Measurements from ENCODE around the gene RUFY1.

RUFY1 gene

DNA sequence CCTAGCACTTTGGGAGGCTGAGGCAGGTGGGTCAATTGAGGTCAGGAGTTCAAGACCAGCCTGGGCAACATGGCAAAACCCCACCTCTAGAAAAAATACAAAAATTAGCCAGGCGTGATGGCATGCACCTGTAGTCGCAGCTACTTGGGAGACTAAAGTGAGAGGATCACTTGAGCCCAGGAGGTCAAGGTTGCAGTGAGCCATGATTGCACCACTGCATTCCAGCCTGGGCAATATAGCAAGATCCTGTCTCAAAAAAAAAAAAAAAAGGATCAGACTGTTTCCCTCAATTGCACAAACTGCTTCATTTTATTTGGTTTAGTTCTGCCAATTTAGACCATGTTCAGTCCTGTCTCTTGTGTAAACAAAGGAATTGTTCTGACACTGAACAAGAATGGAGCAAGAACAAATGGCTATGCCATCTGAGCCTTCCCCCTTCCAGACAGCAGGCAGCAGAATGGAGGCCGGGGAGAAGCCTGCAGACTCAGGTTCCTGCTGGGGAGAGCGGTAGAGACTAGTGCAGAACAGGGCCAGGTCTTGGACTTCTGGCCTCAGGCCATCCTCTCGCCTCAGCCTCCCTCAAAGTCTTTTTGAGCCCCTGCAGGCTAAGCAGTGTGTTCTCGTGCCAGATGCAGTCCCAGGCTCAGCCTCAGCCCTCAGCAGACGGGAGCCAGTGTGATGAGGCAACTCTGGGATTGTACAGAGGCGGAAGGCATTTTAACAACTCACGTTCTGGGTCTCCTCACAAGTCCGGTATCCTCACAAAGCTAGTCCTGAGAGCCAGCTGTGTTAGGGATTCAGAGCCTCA lies 54.9 kb downstream of the RUFY1 start:
- no peak for DNase-seq

- DNase-seq: no peak
Measured at GRCh38 chr5:179606071-179606909, 55.9 kb downstream of the RUFY1 start.

DNA sequence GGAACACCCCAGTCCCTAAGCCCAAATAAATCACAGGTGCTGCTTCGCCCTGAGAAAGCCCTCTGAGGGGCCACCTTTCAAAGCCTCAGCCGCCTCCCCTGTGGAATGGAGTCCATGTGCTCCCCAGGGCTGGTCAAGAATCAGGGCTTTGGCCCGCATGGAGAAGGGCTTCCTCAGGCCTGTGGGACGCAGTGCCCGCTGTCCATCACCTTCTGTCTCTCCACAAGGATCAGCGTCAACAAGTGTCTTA lies 56.5 kb downstream of the RUFY1 start:
- no peak for DNase-seq

- no peak for DNase-seq
Measured at GRCh38 chr5:179607160-179607931, 57.0 kb downstream of the RUFY1 start.

DNA sequence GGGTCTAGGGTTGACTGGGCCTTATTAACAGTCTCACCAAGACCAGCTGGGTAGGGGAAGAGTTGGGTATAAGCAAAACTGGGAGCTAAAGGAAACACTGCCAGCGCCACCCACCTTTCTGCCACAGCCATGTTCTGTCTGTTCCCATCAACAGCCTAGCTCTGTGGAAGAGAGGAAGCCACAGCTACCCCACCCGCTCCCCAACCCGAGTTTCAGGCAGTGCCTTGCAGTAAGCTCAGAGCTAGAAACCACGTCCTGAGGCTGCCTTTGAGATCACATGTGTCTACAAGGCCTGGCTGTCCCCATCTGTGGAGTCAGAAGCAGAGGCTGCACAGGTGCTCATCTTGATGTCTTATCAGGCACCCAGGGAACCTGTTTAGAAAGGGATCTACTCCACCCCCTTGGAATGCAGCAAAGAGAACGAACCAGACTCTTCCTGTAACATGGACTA lies 57.8 kb downstream of the RUFY1 start:
- DNase-seq: peak; percentile 44

- no peak for DNase-seq
Measured at GRCh38 chr5:179609834-179610108, 59.4 kb downstream of the RUFY1 start.

DNA sequence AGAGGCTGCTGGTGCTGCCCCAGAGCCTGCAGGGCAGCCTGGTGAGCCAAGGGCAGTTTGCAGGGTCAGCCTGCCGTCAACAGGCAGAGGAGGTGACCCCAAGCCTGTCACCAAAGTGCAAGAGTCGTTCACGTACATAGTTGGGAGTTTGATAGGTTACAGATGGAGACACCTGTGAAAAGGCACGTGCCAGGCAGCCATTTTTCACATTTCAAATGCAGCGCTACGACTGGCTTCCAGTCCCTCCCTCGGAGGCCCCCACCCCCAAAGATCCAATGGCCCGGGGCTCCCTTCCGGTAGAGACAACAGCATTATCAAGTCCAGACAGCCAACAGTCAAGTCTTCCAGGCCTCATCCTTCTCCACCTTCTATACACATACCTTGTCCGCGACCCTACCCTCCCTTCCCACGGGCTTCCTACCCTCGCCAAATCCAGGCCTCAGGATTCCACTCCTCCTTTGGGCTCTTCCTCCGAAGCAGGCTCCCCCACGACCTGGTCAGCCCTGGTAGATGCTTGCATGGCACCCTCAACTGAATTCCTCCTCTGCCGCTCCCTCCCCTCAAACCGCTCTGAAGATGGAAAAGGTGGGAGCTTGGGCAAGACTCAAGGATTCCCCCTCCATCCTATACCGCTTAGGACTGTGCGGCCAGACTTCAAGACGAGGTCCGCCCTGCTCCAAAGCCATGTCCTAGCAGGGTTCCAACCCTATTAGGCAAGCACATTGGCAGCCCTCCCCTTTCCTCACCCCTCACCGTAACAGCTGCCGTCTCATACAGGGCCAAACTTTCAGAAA lies 60.0 kb downstream of the RUFY1 start:
- DNase-seq: no peak

- DNase-seq: no peak
Measured at GRCh38 chr5:179610903-179611265, 60.5 kb downstream of the RUFY1 start.

DNA sequence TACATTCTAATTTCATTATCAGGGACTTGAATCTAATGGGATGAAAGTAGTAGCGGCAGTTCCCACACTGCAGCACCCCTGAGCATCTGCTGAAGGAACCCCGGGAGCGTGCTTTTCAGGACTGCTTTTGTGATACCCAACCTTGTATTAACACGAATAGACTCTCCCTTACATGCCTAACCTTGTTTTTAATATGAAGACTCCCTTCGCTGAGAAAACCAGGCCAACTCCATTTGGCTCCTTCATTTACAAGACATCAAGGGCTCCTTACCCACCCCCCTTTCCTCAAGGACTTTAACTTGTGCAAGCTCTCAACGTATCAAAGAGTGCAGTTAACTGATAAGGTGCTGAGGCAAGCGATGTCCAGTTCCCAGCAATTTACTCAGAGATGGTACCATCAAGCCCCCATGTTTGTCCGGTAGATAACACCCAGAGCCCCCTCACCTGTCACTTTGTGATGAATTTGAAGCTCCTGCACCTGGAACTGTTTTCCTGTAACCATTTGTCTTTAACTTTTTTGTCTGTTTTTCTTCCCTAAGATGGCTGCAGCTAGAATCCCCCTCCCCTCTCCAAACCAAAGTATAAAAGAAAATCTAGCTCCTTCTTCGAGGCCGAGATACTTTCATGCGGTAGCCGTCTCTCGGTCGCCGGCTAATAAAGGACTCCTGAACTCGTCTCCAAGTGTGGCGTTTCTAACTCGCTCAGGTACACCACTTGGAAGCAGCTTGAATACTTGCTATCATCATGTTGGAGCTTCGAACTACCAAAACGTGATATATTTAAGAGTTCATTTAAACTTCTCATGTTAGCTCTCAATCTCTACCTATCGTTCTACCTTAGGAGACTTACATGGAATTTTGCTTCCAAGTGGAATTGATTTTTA lies 62.5 kb downstream of the RUFY1 start:
- DNase-seq: no peak

DNA sequence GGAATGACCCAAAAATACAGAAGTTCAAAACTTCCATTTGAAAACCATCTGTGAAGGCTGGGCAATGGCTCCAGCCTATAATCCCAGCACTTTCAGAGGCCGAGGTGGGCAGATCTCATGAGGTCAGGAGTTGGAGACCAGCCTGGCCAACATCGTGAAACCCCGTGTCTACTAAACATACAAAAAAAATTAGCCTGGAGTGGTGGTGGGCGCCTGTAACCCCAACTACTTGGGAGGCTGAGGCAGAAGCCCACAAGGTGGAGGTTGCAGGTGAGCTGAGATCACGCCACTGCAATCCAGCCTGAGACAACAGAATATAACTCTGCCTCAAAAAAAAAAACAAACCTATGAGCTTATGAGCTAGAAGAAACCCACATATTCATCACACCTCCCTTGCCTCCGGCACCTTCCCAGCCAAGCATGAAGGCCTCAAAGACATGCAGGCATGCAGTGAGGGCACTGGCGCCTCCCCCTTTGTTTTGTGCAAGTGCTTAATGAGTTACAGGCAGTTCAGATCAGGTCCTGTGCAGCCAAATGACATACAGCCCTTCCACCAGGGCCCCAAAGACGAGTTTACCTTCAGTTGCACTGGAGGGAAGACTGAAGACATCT lies 63.2 kb downstream of the RUFY1 start:
- DNase-seq: no peak

GRCh38 chr5:179614745-179615144 lies 64.4 kb downstream of the RUFY1 start:
- no peak for DNase-seq

- DNase-seq: no peak
Measured at GRCh38 chr5:179615203-179615602, 64.8 kb downstream of the RUFY1 start.

GRCh38 chr5:179616002-179616594 lies 65.7 kb downstream of the RUFY1 start:
- DNase-seq: no peak

DNA sequence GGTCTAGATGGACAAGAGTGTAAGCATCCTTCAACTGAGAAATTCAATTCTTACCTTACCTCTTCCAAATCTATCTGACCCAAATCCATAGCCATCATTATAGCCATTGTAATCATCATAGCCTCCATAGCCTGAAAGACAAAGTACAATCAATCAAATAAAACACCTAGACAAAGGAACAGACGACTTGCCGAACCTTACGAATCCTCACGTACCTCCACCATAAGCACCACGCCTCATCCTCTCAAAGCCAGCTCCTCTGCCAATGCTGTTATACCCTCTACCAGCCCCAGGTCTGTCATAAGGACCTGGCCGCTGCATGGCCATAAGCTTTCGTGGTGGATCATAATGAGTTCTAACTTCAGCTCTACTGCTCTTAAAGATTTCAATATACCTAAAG lies 67.6 kb downstream of the RUFY1 start:
- no peak for DNase-seq

DNA sequence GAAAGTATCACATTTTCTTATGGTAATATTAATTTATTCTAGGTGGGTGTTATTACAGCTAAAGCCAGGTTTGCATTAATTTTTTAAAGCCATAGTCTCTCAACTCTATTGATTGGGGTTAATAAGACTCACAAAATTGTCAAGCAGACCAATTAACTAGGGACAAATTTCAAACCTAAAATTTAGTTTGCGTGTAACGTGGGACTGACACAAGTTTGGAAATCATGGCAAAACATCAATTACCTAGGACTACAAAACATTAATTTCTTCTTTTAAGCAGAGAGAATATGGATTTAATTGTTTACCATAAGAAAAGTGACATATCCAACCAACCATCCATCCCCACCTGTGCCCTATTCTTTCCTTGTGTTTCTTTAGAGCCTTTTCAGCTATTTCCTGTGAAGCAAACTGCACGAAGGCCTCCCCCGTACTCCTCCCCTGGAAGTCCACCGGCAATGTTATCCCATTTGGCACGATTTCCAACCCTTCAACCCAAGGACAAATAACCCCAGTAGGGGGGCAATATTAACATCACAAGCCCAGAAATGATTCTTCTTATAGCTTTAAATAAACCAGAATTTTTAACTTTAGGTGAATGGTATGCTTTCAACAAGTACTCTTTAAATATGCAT lies 68.7 kb downstream of the RUFY1 start:
- no peak for DNase-seq

DNA sequence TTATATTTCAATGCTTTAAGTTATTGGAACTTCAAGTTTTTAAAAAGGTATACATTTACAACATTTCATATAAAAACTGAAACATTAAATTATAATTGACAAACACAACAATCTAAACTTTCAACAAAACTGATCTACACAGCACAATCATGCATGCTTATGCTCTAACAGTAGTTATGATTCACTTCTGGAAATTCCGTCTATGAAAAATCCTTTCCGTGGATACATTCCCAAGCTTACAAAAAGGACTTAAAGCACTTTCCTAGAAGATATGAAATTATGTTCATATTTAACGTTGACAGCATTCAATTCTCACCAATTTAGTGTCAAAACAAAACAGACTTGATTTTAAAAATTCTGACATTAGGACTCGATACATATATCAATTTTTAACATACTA lies 69.4 kb downstream of the RUFY1 start:
- DNase-seq: no peak

GRCh38 chr5:179620293-179620692 lies 69.9 kb downstream of the RUFY1 start:
- DNase-seq: no peak

DNA sequence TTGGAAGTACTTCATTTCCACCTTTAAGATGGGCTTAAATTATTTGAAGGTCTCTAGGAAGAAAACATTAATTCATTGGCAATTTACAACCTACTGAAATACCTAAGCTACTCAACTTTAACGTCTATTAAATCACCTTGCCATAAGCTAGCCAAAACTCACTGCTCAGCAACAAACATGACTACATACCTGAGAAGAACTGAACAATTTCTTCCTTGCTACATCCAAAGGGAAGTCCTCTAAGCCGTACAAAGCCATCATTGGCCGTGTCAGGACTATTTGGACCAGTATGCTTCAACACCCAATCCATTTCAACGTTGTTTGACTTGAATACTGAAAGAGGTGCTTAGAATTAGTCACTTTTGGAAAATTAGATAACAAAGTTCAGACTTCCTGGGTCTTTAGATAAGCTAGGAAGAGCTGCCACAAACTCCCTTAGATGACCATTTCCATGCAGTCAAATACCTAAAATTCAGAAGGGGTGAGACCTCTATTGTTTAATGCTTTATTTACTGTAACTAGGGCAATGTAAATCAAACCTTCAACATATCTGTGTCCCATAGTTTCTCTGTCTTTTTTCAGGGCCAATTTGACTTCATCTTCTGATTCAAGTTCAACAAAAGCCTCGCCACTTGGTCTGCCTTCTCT lies 70.5 kb downstream of the RUFY1 start:
- no peak for DNase-seq

- DNase-seq: no peak
Measured at GRCh38 chr5:179621551-179622214, 71.3 kb downstream of the RUFY1 start.
